Measurements from ENCODE around the gene RPS14.

DNA sequence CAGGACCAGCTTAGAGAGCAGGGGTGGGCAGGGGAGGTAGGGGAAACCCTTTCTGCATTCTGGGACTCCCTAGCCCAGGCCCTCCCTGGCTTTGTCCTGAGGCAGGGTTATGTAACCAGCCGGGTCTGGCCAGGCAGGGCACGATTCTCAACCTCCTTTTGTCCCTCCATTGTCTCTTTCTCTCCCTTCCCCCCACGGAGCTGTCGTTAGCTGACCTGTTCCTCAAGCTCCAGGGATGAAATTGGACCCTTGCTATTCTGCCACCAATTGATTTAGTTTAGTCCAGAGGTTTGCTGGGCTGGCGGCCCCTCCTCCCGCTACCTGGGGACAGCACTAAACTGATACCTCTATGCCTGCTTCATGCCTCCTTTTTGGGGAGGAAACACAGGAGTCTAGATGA is 49.0 kb upstream of the RPS14 start:
- TF ChIP-seq CTCF (IDR thresholded peaks at IDR 0.05 in 2 of 3, conservative IDR thresholded peaks at IDR 0.05 in 1 of 3; ENCODE audit: control insufficient read depth in 2 of 3, extremely low read depth in 1 of 3, insufficient read depth in 1 of 3, low read depth in 3 of 3, low read length in 3 of 3), result no peak
- no peak for TF ChIP-seq USF2 (IDR thresholded peaks at IDR 0.05; ENCODE audit: borderline replicate concordance, low read depth, low read length)
- TF ChIP-seq ZNF274 (IDR thresholded peaks at IDR 0.05; ENCODE audit: insufficient read depth, insufficient read length), result no peak
- TF ChIP-seq EZH2 (IDR thresholded peaks at IDR 0.05; ENCODE audit: borderline replicate concordance, control insufficient read depth, low read depth, low read length), result no peak
- no peak for TF ChIP-seq ZBED1 (IDR thresholded peaks at IDR 0.05; ENCODE audit: borderline replicate concordance)
- no peak for TF ChIP-seq EP300 (IDR thresholded peaks at IDR 0.05; ENCODE audit: borderline replicate concordance in 1 of 2, control insufficient read depth in 1 of 2, low read depth in 2 of 2, low read length in 2 of 2)
- TF ChIP-seq MYC (IDR thresholded peaks at IDR 0.05; ENCODE audit: insufficient read depth, insufficient read length, insufficient replicate concordance, low read length, severe bottlenecking), result no peak
- TF ChIP-seq REST (IDR thresholded peaks at IDR 0.05; ENCODE audit: low read depth, low read length), result no peak
- TF ChIP-seq BHLHE40 (IDR thresholded peaks at IDR 0.05; ENCODE audit: borderline replicate concordance in 1 of 2, low read depth in 2 of 2, low read length in 1 of 2), result no peak

Data from GM12878 (cell line).